Activated naive CD8-positive, alpha-beta T cell treated with anti-CD3 and anti-CD28 coated beads for 36 hours (primary cell): ENCODE data around the gene PDK1. TPM values are rescaled to one million over a fixed set of nuclear protein-coding genes. Genes with fewer than 3 reads are reported as not detected.
"Not testable (repeated sequence)": the region's sequence is repeated elsewhere in the genome, so short reads cannot be mapped to it uniquely, and the experiment has no call there.

ENCODE experiments used
- DNase-seq: peaks from one replicate; pipeline ENCODE4 v3.0.0; 2021
- H3K27ac Mint-ChIP-seq: one replicate; pipeline ENCODE4 v1.8.0; 2022; ENCODE audit warnings: mild to moderate bottlenecking, moderate library complexity, mixed read lengths
- H3K27me3 Mint-ChIP-seq: one replicate; pipeline ENCODE4 v1.8.0; 2022; ENCODE audit warnings: mild to moderate bottlenecking, mixed read lengths
- H3K36me3 Mint-ChIP-seq: one replicate; pipeline ENCODE4 v1.8.0; 2021; ENCODE audit warnings: mild to moderate bottlenecking, mixed read lengths
- H3K4me1 Mint-ChIP-seq: one replicate; pipeline ENCODE4 v1.8.0; 2021; ENCODE audit warnings: mixed read lengths
- H3K4me3 Mint-ChIP-seq: one replicate; pipeline ENCODE4 v1.8.0; 2022; ENCODE audit warnings: mild to moderate bottlenecking, moderate library complexity, mixed read lengths
- H3K9me3 Mint-ChIP-seq: one replicate; pipeline ENCODE4 v1.8.0; 2022; ENCODE audit warnings: mixed read lengths
- total RNA-seq, 2 experiments: library from RNA; stranded (reverse); gene quantifications; one replicate each; pipeline ENCODE4 v1.2.3, GENCODE V29; 2021

Gene PDK1
- total RNA-seq, 2 experiments from 2014 or later, result 42.2 to 46.6 TPM

GRCh38 chr2:172539767-172540166, 16.1 kb upstream of the PDK1 start:
- Mint-ChIP-seq H3K9me3 (peaks cover 31% of the 10 kb centered on the region), H3K27me3 (no peaks in the 10 kb centered on the region), H3K4me1 (peaks cover 2% of the 10 kb centered on the region), H3K27ac (no peak overlapping the region), H3K36me3 (peaks cover 66% of the 10 kb centered on the region), H3K4me3 (no peak overlapping the region)
- DNase-seq, result no peak

- Mint-ChIP-seq H3K4me3 (no peak overlapping the region), H3K4me1 (peaks cover 2% of the 10 kb centered on the region), H3K36me3 (peaks cover 63% of the 10 kb centered on the region), H3K27me3 (no peaks in the 10 kb centered on the region), H3K27ac (no peak overlapping the region), H3K9me3 (peaks cover 28% of the 10 kb centered on the region)
- no peak for DNase-seq
Measured at GRCh38 chr2:172540421-172540820, 15.5 kb upstream of the PDK1 start.

- Mint-ChIP-seq H3K27ac (no peak overlapping the region), H3K9me3 (peaks cover 31% of the 10 kb centered on the region), H3K27me3 (no peaks in the 10 kb centered on the region), H3K36me3 (peaks cover 81% of the 10 kb centered on the region), H3K4me3 (no peak overlapping the region), H3K4me1 (peaks cover 17% of the 10 kb centered on the region)
- DNase-seq, result no peak
Measured at GRCh38 chr2:172545408-172546075, 10.3 kb upstream of the PDK1 start.

- Mint-ChIP-seq H3K4me1 (peaks cover 35% of the 10 kb centered on the region), H3K27me3 (peaks cover 4% of the 10 kb centered on the region), H3K36me3 (peaks cover 82% of the 10 kb centered on the region), H3K9me3 (peaks cover 17% of the 10 kb centered on the region), H3K27ac (no peak overlapping the region), H3K4me3 (no peak overlapping the region)
- no peak for DNase-seq
Measured at GRCh38 chr2:172549131-172549530, 6.8 kb upstream of the PDK1 start.

- not testable (repeated sequence) for H3K27ac Mint-ChIP-seq
Measured at GRCh38 chr2:172549802-172550201, 6.1 kb upstream of the PDK1 start.

GRCh38 chr2:172550419-172550818, 5.5 kb upstream of the PDK1 start:
- H3K27me3 Mint-ChIP-seq, result peaks cover 4% of the 10 kb centered on the region
- peaks cover 84% of the 10 kb centered on the region for H3K36me3 Mint-ChIP-seq
- no peak for DNase-seq
- H3K9me3 Mint-ChIP-seq, result peaks cover 11% of the 10 kb centered on the region
- H3K4me3 Mint-ChIP-seq, result no peak overlapping the region
- peaks cover 40% of the 10 kb centered on the region for H3K4me1 Mint-ChIP-seq
- H3K27ac Mint-ChIP-seq, result no peak overlapping the region

More at GRCh38 chr2:172549802-172550201, 6.1 kb upstream of the PDK1 start:
- DNase-seq, H3K27me3 Mint-ChIP-seq, H3K4me3 Mint-ChIP-seq: not testable (repeated sequence)
- H3K9me3 Mint-ChIP-seq, result peaks cover 14% of the 10 kb centered on the region
- H3K4me1 Mint-ChIP-seq, result peaks cover 39% of the 10 kb centered on the region
- peaks cover 84% of the 10 kb centered on the region for H3K36me3 Mint-ChIP-seq

GRCh38 chr2:172551271-172551670, 4.6 kb upstream of the PDK1 start:
- H3K4me3 Mint-ChIP-seq, result no peak overlapping the region
- peaks cover 4% of the 10 kb centered on the region for H3K27me3 Mint-ChIP-seq
- no peak for DNase-seq
- peaks cover 75% of the 10 kb centered on the region for H3K36me3 Mint-ChIP-seq
- H3K27ac Mint-ChIP-seq, result no peak overlapping the region
- H3K9me3 Mint-ChIP-seq, result peaks cover 10% of the 10 kb centered on the region
- H3K4me1 Mint-ChIP-seq, result peaks cover 40% of the 10 kb centered on the region

GRCh38 chr2:172552547-172553291, 3.2 kb upstream of the PDK1 start:
- H3K4me1 Mint-ChIP-seq, result peaks cover 44% of the 10 kb centered on the region
- peaks cover 4% of the 10 kb centered on the region for H3K27me3 Mint-ChIP-seq
- H3K27ac Mint-ChIP-seq, result no peak overlapping the region
- H3K36me3 Mint-ChIP-seq, result peaks cover 70% of the 10 kb centered on the region
- peaks cover 6% of the 10 kb centered on the region for H3K9me3 Mint-ChIP-seq
- no peak for DNase-seq
- H3K4me3 Mint-ChIP-seq, result no peak overlapping the region

GRCh38 chr2:172554352-172555271, 1.3 kb upstream of the PDK1 start:
- peaks cover 4% of the 10 kb centered on the region for H3K27me3 Mint-ChIP-seq
- H3K9me3 Mint-ChIP-seq, result peaks cover 2% of the 10 kb centered on the region
- peaks cover 49% of the 10 kb centered on the region for H3K4me1 Mint-ChIP-seq
- H3K27ac Mint-ChIP-seq, result peak overlapping the region; percentile 80
- H3K4me3 Mint-ChIP-seq, result peak overlapping the region; percentile 90
- DNase-seq, result no peak
- peaks cover 61% of the 10 kb centered on the region for H3K36me3 Mint-ChIP-seq

GRCh38 chr2:172555272-172555521, 693 bp upstream of the PDK1 start:
- Mint-ChIP-seq H3K4me3 (peak overlapping the region; percentile 90), H3K4me1 (peaks cover 46% of the 10 kb centered on the region), H3K27ac (peak overlapping the region; percentile 96), H3K36me3 (peaks cover 57% of the 10 kb centered on the region), H3K9me3 (peaks cover 2% of the 10 kb centered on the region), H3K27me3 (peaks cover 4% of the 10 kb centered on the region)
- no peak for DNase-seq

GRCh38 chr2:172556284-172557033, 569 bp downstream of the PDK1 start:
- peak overlapping the region; percentile 94 for H3K27ac Mint-ChIP-seq
- H3K27me3 Mint-ChIP-seq, result no peaks in the 10 kb centered on the region
- H3K9me3 Mint-ChIP-seq, result peaks cover 2% of the 10 kb centered on the region
- H3K36me3 Mint-ChIP-seq, result peaks cover 53% of the 10 kb centered on the region
- H3K4me3 Mint-ChIP-seq, result peak overlapping the region; percentile 92
- H3K4me1 Mint-ChIP-seq, result peaks cover 44% of the 10 kb centered on the region
- peak; percentile 79 for DNase-seq

- Mint-ChIP-seq H3K36me3 (peaks cover 49% of the 10 kb centered on the region), H3K4me3 (peak overlapping the region; percentile 92), H3K4me1 (peaks cover 47% of the 10 kb centered on the region), H3K27me3 (no peaks in the 10 kb centered on the region), H3K9me3 (peaks cover 2% of the 10 kb centered on the region), H3K27ac (peak overlapping the region; percentile 54)
- no peak for DNase-seq
Measured at GRCh38 chr2:172558372-172558771, 2.5 kb downstream of the PDK1 start.

- Mint-ChIP-seq H3K27ac (no peak overlapping the region), H3K27me3 (no peaks in the 10 kb centered on the region), H3K4me3 (no peak overlapping the region), H3K4me1 (peaks cover 44% of the 10 kb centered on the region), H3K36me3 (peaks cover 43% of the 10 kb centered on the region), H3K9me3 (no peaks in the 10 kb centered on the region)
- no peak for DNase-seq
Measured at GRCh38 chr2:172560721-172561120, 4.8 kb downstream of the PDK1 start.

GRCh38 chr2:172561270-172561669, 5.4 kb downstream of the PDK1 start:
- no peaks in the 10 kb centered on the region for H3K9me3 Mint-ChIP-seq
- no peaks in the 10 kb centered on the region for H3K27me3 Mint-ChIP-seq
- no peak for DNase-seq
- peaks cover 47% of the 10 kb centered on the region for H3K36me3 Mint-ChIP-seq
- peaks cover 45% of the 10 kb centered on the region for H3K4me1 Mint-ChIP-seq
- H3K4me3 Mint-ChIP-seq, result no peak overlapping the region
- H3K27ac Mint-ChIP-seq, result no peak overlapping the region
